Ovary (tissue), 9 donors: Measurements from ENCODE around the gene CDADC1. TPM values are rescaled to one million over a fixed set of nuclear protein-coding genes. Genes with fewer than 3 reads are reported as not detected.

Source experiments
- DNase-seq, 5 donors: peaks; one replicate each; pipeline ENCODE4 v3.0.0-alpha.2; 2019 to 2020
- H3K27ac ChIP-seq, 2 donors: fragments of 200-600 bp; one replicate each; pipeline versions ENCODE4 v1.5.1 to v1.8.0; 2019 to 2022
- H3K27me3 ChIP-seq: fragments of 200-600 bp; one replicate; pipeline ENCODE4 v1.8.0; 2022
- H3K36me3 ChIP-seq: fragments of 200-600 bp; sonication (generic); one replicate; pipeline ENCODE4 v1.5.1; 2019
- H3K4me1 ChIP-seq: one replicate; pipeline ENCODE4 v1.8.1; 2013; ENCODE audit warnings: mild to moderate bottlenecking, moderate library complexity; ENCODE audit not compliant: insufficient read depth
- H3K4me3 ChIP-seq: fragments of 200-600 bp; sonication (generic); one replicate; pipeline ENCODE4 v1.5.1; 2017
- H3K9me3 ChIP-seq, 2 donors: fragments of 200-600 bp in 1 of 2; sonication (generic) in 1 of 2; one replicate each; pipeline versions ENCODE4 v1.5.1 to v1.8.1; 2013 to 2019; ENCODE audit warnings: mild to moderate bottlenecking in 1 of 2, moderate library complexity in 1 of 2
- CTCF ChIP-seq, 3 donors: fragments of 450-650 bp in 2 of 3; fragments of 200-600 bp in 1 of 3; IDR thresholded peaks; one replicate each; pipeline versions ENCODE4 v1.5.1 to v1.8.0; 2016 to 2022; ENCODE audit warnings: antibody characterized with exemption in 3 of 3, mild to moderate bottlenecking in 1 of 3
- EP300 ChIP-seq: sonication (generic); formaldehyde crosslinking; IDR thresholded peaks from one replicate; pipeline ENCODE4 v1.6.1; 2017; ENCODE audit warnings: antibody characterized with exemption
- POLR2A ChIP-seq: fragments of 450-650 bp; IDR thresholded peaks from one replicate; pipeline ENCODE4 v1.6.1; 2017; ENCODE audit warnings: antibody characterized with exemption, mild to moderate bottlenecking, moderate library complexity
- WGBS, 3 donors: extraction: QIAGEN DNeasy Blood & Tissue Kit in 1 of 3; methylation state at CpG; one replicate each; pipeline versions ENCODE4 v1.1.5 to v1.1.7; 2013 to 2017; 5-methylcytosine and 5-hydroxymethylcytosine counted together
- intact Hi-C, 4 donors: fragments of 100-400 bp; cut with DNase I; formaldehyde crosslinking; loops; one replicate each; pipeline versions ENCODE4 v1.11.0 to v1.15.1; 2022 to 2023
- polyA plus RNA-seq, 2 donors: library from polyadenylated mRNA; stranded (reverse); fragments of 200-250 nt in 1 of 2; fragments of 350-450 nt in 1 of 2; fragmentation: Illumina TruSeq in 1 of 2; extraction: RNeasy Lipid Tissue Mini Kit (QIAGEN cat#74804) in 1 of 2; gene quantifications; one replicate each; pipeline ENCODE4 v1.2.3, GENCODE V29; 2013 to 2014
- total RNA-seq, 7 donors: library from RNA; depleted of rRNA in 2 of 7; stranded (reverse); fragments of >200 nt in 2 of 7; fragmentation: NEBNext Ultra II Directional in 3 of 7; extraction: Animal tissue kit (Norgen Biotek cat#: 25700) in 3 of 7; gene quantifications; one replicate each; pipeline versions ENCODE4 v1.1.0 to v1.2.4, GENCODE V29; 2016 to 2023
- donor health status: DM: no; HTN: no; CAD: no; lungs with moderate emphysema.
- donor health status: DM: no; HTN: no; CAD: no.
- donor health status: Bipolar disorder and iron deficiency.
- donor health status: DM: yes; HTN: yes; CAD: no.
- donor health status: DM: no; HTN: no; CAD: no.
- donor health status: DM: yes; HTN: yes; CAD: no.

Gene CDADC1
- total and polyA plus RNA-seq, 9 donors, result 7.5 to 17.9 (median 13.0) TPM

GRCh38 chr13:49262634-49263033 lies 14.9 kb downstream of the CDADC1 start:
- H3K27me3 ChIP-seq, result no peaks in the 10 kb centered on the region
- peaks cover 3% of the 10 kb centered on the region for H3K4me1 ChIP-seq
- intact Hi-C loops, result no loop called here
- WGBS, 3 donors, result 93 to 94% (median 93%) methylated on average over 6 of the region's 6 CpGs
- TF ChIP-seq POLR2A (no peak), EP300 (no peak), CTCF (IDR thresholded peaks at IDR 0.05) (no peak)
- H3K36me3 ChIP-seq, result no peaks in the 10 kb centered on the region
- H3K9me3 ChIP-seq, result no peaks in the 10 kb centered on the region
- no peak overlapping the region for H3K27ac ChIP-seq
- DNase-seq, result no peak
- H3K4me3 ChIP-seq, result no peak overlapping the region

- 76 to 88% (median 85%) methylated on average over 2 of the region's 2 CpGs for WGBS, 3 donors
- no peak for TF ChIP-seq POLR2A
- TF ChIP-seq CTCF (IDR thresholded peaks at IDR 0.05), result no peak
- TF ChIP-seq EP300, result no peak
- Histone ChIP-seq H3K27ac (no peak overlapping the region), H3K4me1 (no peaks in the 10 kb centered on the region), H3K27me3 (no peaks in the 10 kb centered on the region), H3K9me3 (no peaks in the 10 kb centered on the region), H3K4me3 (no peak overlapping the region), H3K36me3 (no peaks in the 10 kb centered on the region)
- DNase-seq, result no peak
- intact Hi-C loops, result no loop called here
Measured at GRCh38 chr13:49265822-49266221, 18.1 kb downstream of the CDADC1 start.

GRCh38 chr13:49271264-49271663 lies 23.5 kb downstream of the CDADC1 start:
- intact Hi-C loops, result no loop called here
- DNase-seq, result no peak
- Histone ChIP-seq H3K27me3 (no peaks in the 10 kb centered on the region), H3K4me1 (no peaks in the 10 kb centered on the region), H3K9me3 (no peaks in the 10 kb centered on the region), H3K27ac (no peak overlapping the region), H3K36me3 (no peaks in the 10 kb centered on the region), H3K4me3 (no peak overlapping the region)
- TF ChIP-seq EP300 (no peak), CTCF (IDR thresholded peaks at IDR 0.05) (no peak), POLR2A (no peak)
- WGBS, 3 donors, result 0 to 54% (median 18%) methylated on average over 1 of the region's 1 CpG

- no peak overlapping the region for H3K27ac ChIP-seq
- no peak for DNase-seq
- no peak overlapping the region for H3K4me3 ChIP-seq
- intact Hi-C loops, result no loop called here
- H3K27me3 ChIP-seq, result no peaks in the 10 kb centered on the region
- H3K9me3 ChIP-seq, result no peaks in the 10 kb centered on the region
- no peaks in the 10 kb centered on the region for H3K4me1 ChIP-seq
- 58 to 65% (median 64%) methylated on average over 2 of the region's 2 CpGs for WGBS, 3 donors
- no peak for TF ChIP-seq CTCF (IDR thresholded peaks at IDR 0.05)
- TF ChIP-seq POLR2A, result no peak
- TF ChIP-seq EP300, result no peak
- no peaks in the 10 kb centered on the region for H3K36me3 ChIP-seq
Measured at GRCh38 chr13:49272296-49272695, 24.6 kb downstream of the CDADC1 start.

- H3K4me3 ChIP-seq, result no peak overlapping the region
- DNase-seq, result no peak
- TF ChIP-seq CTCF (IDR thresholded peaks at IDR 0.05) (no peak), POLR2A (no peak), EP300 (no peak)
- H3K27ac ChIP-seq, result no peak overlapping the region
- H3K4me1 ChIP-seq, result no peaks in the 10 kb centered on the region
- WGBS, 3 donors, result 88 to 95% (median 93%) methylated on average over 2 of the region's 2 CpGs
- H3K27me3 ChIP-seq, result no peaks in the 10 kb centered on the region
- intact Hi-C loops, result no loop called here
- no peaks in the 10 kb centered on the region for H3K36me3 ChIP-seq
- no peaks in the 10 kb centered on the region for H3K9me3 ChIP-seq
Measured at GRCh38 chr13:49278211-49278610, 30.5 kb downstream of the CDADC1 start.
